ENCODE results near the gene CABP2. TPM values are rescaled to one million over a fixed set of nuclear protein-coding genes. Genes with fewer than 3 reads are reported as not detected.
"Not testable (repeated sequence)": the region's sequence is repeated elsewhere in the genome, so short reads cannot be mapped to it uniquely, and the experiment has no call there.

Gene CABP2
- polyA plus RNA-seq, 2 donors = not detected

DNA sequence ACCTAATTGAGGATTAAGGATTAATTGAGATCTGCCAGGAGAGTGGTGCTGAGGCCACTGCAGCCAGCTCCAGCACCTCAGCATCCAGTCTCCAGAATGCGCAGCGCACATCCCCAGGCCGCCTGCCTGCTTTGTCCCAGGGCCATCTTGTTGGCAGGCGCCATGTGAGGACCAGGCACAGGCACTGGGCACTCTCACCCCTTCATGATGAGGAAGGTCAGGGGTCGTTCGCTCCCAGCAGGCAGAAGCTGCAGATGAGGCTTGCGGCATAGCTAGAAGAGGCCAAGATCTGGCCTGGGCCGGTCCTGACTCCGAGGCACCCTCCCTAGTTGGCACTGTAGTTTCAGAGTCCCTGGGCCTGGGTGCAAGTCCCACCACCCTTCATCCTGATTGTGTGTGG lies 6.4 kb downstream of the CABP2 start:
- Histone ChIP-seq H3K27me3 (ENCODE audit: control insufficient read depth in 1 of 2, insufficient read depth in 2 of 2, low read length in 2 of 2) (no peaks in the 10 kb centered on the region), H3K27ac (ENCODE audit: low read depth in 2 of 2, low read length in 1 of 2) (no peak overlapping the region)
- WGBS, 2 donors = 92 to 95% methylated on average over 9 of the region's 9 CpGs

DNA sequence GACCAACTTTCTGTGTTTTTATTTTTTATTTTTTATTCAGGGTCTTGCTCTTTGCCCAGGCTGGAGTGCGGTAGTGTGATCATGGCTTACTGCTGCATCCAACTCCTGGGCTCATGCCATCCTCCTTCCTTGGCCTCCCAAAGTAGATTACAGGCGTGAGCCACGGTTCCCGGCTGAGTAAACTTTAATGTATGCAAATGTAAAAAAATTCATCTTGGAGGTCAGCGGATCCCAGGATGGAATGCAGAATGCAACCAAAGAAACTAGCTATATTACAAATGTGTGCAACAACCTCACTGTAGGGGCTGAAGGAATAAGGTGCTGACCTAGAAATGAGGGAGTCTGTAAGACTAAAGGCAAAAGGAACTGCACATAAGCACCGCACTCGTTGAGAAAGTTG lies 9.1 kb downstream of the CABP2 start:
- Histone ChIP-seq H3K4me3 (ENCODE audit: low read depth in 1 of 2, low read length in 2 of 2) (no peak overlapping the region), H3K27ac (ENCODE audit: low read depth in 2 of 2, low read length in 1 of 2) (no peak overlapping the region), H3K27me3 (ENCODE audit: control insufficient read depth in 1 of 2, insufficient read depth in 2 of 2, low read length in 2 of 2) (no peaks in the 10 kb centered on the region), H3K9me3 (ENCODE audit: control insufficient read depth in 2 of 2, insufficient read depth in 1 of 2, low read depth in 1 of 2, low read length in 1 of 2) (no peaks in the 10 kb centered on the region), H3K4me1 (ENCODE audit: control insufficient read depth in 2 of 2, insufficient read depth in 2 of 2, low read length in 1 of 2) (no peaks in the 10 kb centered on the region), H3K36me3 (ENCODE audit: control insufficient read depth in 2 of 2, insufficient read depth in 2 of 2, low read length in 1 of 2) (no peaks in the 10 kb centered on the region)
- 77 to 80% methylated on average over 7 of the region's 7 CpGs for WGBS, 2 donors

More for the DNA sequence above, 6.4 kb downstream of the CABP2 start:
- Histone ChIP-seq H3K36me3 (ENCODE audit: control insufficient read depth in 2 of 2, insufficient read depth in 2 of 2, low read length in 1 of 2) (no peaks in the 10 kb centered on the region), H3K4me3 (ENCODE audit: low read depth in 1 of 2, low read length in 2 of 2) (no peak overlapping the region), H3K4me1 (ENCODE audit: control insufficient read depth in 2 of 2, insufficient read depth in 2 of 2, low read length in 1 of 2) (peaks cover 0 to 2% of the 10 kb centered on the region in 2 donors), H3K9me3 (ENCODE audit: control insufficient read depth in 2 of 2, insufficient read depth in 1 of 2, low read depth in 1 of 2, low read length in 1 of 2) (no peaks in the 10 kb centered on the region)

DNA sequence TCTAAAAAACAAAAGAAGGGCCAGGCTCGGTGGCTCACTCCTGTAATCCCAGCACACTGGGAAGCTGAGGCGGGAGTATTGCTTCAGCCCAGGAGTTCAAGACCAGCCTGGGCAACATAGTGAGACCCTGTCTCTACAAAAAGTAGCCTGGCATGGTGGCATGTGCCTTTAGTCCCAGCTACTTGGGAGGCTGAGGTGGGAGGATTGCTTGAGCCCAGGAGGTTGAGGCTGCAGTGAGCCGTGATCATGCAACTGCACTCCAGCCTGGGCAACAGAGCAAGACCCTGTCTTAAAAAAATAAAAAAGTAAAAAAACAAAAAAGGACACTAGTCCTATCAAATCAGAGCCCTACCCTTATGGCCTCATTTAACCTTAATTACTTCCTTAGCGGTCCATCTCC lies 11.7 kb downstream of the CABP2 start:
- not testable (repeated sequence) for H3K27ac ChIP-seq (ENCODE audit: low read depth in 2 of 2, low read length in 1 of 2); H3K4me3 ChIP-seq (ENCODE audit: low read depth in 1 of 2, low read length in 2 of 2); H3K9me3 ChIP-seq (ENCODE audit: control insufficient read depth in 2 of 2, insufficient read depth in 1 of 2, low read depth in 1 of 2, low read length in 1 of 2); H3K36me3 ChIP-seq (ENCODE audit: control insufficient read depth in 2 of 2, insufficient read depth in 2 of 2, low read length in 1 of 2); H3K27me3 ChIP-seq (ENCODE audit: control insufficient read depth in 1 of 2, insufficient read depth in 2 of 2, low read length in 2 of 2)
- 90 to 91% methylated on average over 4 of the region's 4 CpGs for WGBS, 2 donors
- H3K4me1 ChIP-seq (ENCODE audit: control insufficient read depth in 2 of 2, insufficient read depth in 2 of 2, low read length in 1 of 2) = peaks cover 0 to 13% of the 10 kb centered on the region in 2 donors

DNA sequence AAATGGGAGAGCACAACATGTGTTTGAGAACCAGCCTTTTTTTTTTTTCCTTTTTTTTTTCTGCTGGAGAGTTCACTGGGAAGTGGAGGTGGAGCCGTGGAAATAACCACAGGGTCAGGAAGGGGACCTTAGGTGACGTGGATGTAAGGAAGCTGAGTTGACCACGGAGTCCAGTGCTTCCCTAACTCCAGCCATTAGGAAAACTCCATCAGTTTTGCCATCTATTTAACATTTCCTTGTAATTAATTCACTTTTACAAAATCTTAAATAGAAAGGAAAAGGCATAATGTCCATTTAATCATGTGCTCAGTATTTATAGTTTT lies 13.3 kb downstream of the CABP2 start:
- H3K9me3 ChIP-seq (ENCODE audit: control insufficient read depth in 2 of 2, insufficient read depth in 1 of 2, low read depth in 1 of 2, low read length in 1 of 2) = no peaks in the 10 kb centered on the region
- WGBS, 2 donors = 44 to 54% methylated on average over 3 of the region's 3 CpGs
- no peak overlapping the region for H3K27ac ChIP-seq (ENCODE audit: low read depth in 2 of 2, low read length in 1 of 2)
- no peaks in the 10 kb centered on the region for H3K36me3 ChIP-seq (ENCODE audit: control insufficient read depth in 2 of 2, insufficient read depth in 2 of 2, low read length in 1 of 2)
- H3K4me3 ChIP-seq (ENCODE audit: low read depth in 1 of 2, low read length in 2 of 2) = no peak overlapping the region
- peaks cover 3 to 21% of the 10 kb centered on the region in 2 donors for H3K4me1 ChIP-seq (ENCODE audit: control insufficient read depth in 2 of 2, insufficient read depth in 2 of 2, low read length in 1 of 2)
- no peaks in the 10 kb centered on the region for H3K27me3 ChIP-seq (ENCODE audit: control insufficient read depth in 1 of 2, insufficient read depth in 2 of 2, low read length in 2 of 2)

DNA sequence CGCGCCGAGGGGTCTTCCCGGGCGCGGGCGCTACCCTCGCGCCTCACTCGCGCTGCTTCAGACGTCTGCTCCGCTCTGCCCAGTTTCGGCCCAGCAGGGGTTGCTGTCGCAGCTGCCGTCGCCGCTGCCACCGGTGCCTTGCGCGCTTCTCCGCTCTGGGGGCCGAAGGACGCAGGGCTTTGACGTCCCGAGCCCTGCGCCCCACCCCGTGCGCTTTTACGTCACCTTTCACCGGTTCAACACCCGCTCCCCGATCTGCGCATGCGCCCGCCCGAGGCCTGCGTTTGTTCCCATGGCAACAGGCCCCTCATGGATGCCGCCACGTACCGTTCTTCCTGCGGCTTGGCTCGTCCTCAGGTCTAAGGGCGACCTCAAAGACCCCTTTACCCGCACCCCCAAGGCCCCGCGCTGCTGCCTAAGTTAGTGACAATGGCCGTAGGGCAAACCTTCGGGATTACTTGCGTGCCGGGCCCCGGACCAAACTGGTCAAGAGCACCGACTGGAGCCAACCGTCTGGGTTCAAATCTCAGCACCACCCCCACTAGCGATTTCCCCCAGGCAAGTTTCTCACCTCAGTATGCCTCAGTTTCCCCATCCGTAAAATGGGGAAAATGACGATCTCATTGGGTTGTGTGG lies 14.6 kb downstream of the CABP2 start:
- Histone ChIP-seq H3K4me1 (ENCODE audit: control insufficient read depth in 2 of 2, insufficient read depth in 2 of 2, low read length in 1 of 2) (peaks cover 10 to 26% of the 10 kb centered on the region in 2 donors), H3K36me3 (ENCODE audit: control insufficient read depth in 2 of 2, insufficient read depth in 2 of 2, low read length in 1 of 2) (no peaks in the 10 kb centered on the region), H3K4me3 (ENCODE audit: low read depth in 1 of 2, low read length in 2 of 2) (peak overlapping the region; percentile 57 to 73), H3K9me3 (ENCODE audit: control insufficient read depth in 2 of 2, insufficient read depth in 1 of 2, low read depth in 1 of 2, low read length in 1 of 2) (peaks cover 0 to 2% of the 10 kb centered on the region in 2 donors), H3K27me3 (ENCODE audit: control insufficient read depth in 1 of 2, insufficient read depth in 2 of 2, low read length in 2 of 2) (no peaks in the 10 kb centered on the region), H3K27ac (ENCODE audit: low read depth in 2 of 2, low read length in 1 of 2) (peak overlapping the region; percentile 97 to 99)
- 1% methylated on average over 57 of the region's 57 CpGs for WGBS, 2 donors

DNA sequence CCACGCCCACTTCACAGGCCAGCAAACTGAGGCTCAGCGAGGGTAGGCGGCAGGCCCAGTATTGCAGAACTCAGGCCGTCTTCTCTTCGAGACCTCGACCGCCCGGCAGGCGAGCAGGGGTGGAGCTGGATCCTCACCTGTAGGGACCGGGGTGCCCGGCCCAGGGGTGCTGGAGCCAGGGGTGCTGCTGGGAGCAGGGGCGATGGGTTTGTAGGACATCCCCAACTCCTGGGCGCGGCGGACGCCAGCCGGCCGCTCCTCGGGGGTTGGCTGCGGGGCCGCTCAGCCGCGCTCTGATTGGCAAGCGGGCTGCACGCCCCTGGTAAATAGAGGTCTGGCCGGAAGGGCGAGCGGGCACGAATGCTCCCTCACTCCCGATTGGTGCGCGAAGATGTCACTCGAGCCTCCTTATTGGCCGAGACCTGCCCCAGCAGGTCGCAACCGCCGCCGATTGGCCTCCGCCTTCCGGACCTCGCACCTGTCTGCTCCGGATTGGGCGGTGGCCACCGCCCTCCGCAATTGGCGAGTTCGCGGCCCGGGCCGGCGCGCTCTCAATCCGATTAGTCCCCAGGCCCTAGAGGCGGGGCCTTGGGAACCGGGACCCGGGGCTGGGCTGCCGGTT lies 15.3 kb downstream of the CABP2 start, which contains the start of gene CDK2AP2:
CDK2AP2 (minus strand) TSS at position 299 of the 622 bp plus-strand sequence; CDS start at position 219, 80 bp downstream.
- Histone ChIP-seq H3K4me3 (ENCODE audit: low read depth in 1 of 2, low read length in 2 of 2) (peak within 1 kb of the TSS; percentile 57 to 73), H3K36me3 (ENCODE audit: control insufficient read depth in 2 of 2, insufficient read depth in 2 of 2, low read length in 1 of 2) (no peaks in the 10 kb centered on the region), H3K9me3 (ENCODE audit: control insufficient read depth in 2 of 2, insufficient read depth in 1 of 2, low read depth in 1 of 2, low read length in 1 of 2) (peaks cover 0 to 2% of the 10 kb centered on the region in 2 donors), H3K27me3 (ENCODE audit: control insufficient read depth in 1 of 2, insufficient read depth in 2 of 2, low read length in 2 of 2) (no peaks in the 10 kb centered on the region), H3K4me1 (ENCODE audit: control insufficient read depth in 2 of 2, insufficient read depth in 2 of 2, low read length in 1 of 2) (peaks cover 12 to 27% of the 10 kb centered on the region in 2 donors), H3K27ac (ENCODE audit: low read depth in 2 of 2, low read length in 1 of 2) (peak within 1 kb of the TSS; percentile 97 to 99)
- WGBS, 2 donors = 0 to 1% methylated on average over 50 to 57 of the region's 57 CpGs

DNA sequence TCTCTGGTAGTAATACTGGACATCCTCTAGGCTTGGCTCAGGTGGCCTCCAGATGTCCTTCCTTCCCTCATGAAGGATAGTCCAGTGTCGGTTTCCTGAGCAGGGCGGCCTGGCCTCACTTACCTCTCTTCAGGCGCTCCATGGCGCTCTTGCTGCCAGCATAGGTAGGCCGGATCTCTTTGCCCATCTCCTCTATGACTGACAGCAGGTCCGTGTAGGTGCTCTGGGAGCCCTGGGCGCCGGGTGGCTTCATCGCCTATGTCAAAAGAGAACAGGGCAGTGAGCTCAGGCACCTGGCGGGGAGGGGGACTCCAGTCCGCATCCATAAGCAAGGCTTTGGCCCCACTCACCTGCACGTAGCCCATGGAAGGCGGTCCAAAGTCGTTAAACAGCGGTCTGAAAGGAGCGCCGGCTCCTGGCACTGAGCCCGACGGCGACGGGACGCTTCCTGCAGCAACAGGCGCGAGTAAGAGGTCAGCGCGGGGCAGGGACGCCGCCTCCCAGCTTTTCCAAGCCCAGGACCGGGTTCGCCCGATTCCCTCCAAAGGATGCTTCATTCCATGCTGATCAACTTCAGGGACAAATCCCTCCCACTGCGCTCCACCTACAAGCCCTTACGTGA lies 15.9 kb downstream of the CABP2 start:
- H3K4me1 ChIP-seq (ENCODE audit: control insufficient read depth in 2 of 2, insufficient read depth in 2 of 2, low read length in 1 of 2) = peaks cover 12 to 27% of the 10 kb centered on the region in 2 donors
- H3K27ac ChIP-seq (ENCODE audit: low read depth in 2 of 2, low read length in 1 of 2) = peak overlapping the region; percentile 94 to 97

DNA sequence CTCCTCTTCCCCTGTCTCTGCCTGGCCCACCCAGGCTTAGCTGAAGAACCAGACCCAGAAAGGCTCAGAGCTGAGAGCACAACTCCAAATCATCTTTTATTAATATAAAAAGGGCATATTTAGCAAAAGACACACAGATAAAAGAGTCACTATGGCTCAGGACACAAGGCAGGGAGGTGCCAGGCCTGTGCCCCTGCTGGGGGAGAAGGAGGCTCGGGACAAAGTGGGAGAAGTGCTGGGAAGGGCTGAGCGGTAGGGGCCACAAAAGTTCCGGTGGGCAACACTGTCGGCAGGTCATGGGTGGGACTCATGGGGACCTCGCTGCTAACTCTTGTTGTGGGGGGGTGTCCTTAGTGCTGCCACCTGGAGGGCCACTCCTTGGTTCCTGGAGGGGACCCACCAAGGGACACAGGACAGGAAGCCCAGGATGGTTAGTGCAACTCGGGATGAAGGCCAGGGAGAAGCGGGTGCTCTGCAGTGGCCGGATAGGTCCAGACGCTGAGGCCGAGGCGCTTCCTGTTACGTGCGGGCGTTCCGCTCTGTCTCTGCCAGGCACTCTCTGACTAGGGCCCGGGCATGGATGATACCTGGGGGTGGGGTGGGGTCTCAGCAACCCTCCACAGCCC lies 16.7 kb downstream of the CABP2 start:
- H3K36me3 ChIP-seq (ENCODE audit: control insufficient read depth in 2 of 2, insufficient read depth in 2 of 2, low read length in 1 of 2) = peaks cover 0 to 9% of the 10 kb centered on the region in 2 donors
- 66 to 67% methylated on average over 15 to 16 of the region's 16 CpGs for WGBS, 2 donors
- no peaks in the 10 kb centered on the region for H3K27me3 ChIP-seq (ENCODE audit: control insufficient read depth in 1 of 2, insufficient read depth in 2 of 2, low read length in 2 of 2)
- H3K27ac ChIP-seq (ENCODE audit: low read depth in 2 of 2, low read length in 1 of 2) = peak overlapping the region; percentile 98 to 99
- H3K4me1 ChIP-seq (ENCODE audit: control insufficient read depth in 2 of 2, insufficient read depth in 2 of 2, low read length in 1 of 2) = peaks cover 12 to 27% of the 10 kb centered on the region in 2 donors
- peaks cover 0 to 2% of the 10 kb centered on the region in 2 donors for H3K9me3 ChIP-seq (ENCODE audit: control insufficient read depth in 2 of 2, insufficient read depth in 1 of 2, low read depth in 1 of 2, low read length in 1 of 2)
- no peak overlapping the region for H3K4me3 ChIP-seq (ENCODE audit: low read depth in 1 of 2, low read length in 2 of 2)

More for the DNA sequence above, 15.9 kb downstream of the CABP2 start:
- WGBS, 2 donors = 22 to 24% methylated on average over 33 of the region's 33 CpGs
- H3K4me3 ChIP-seq (ENCODE audit: low read depth in 1 of 2, low read length in 2 of 2) = peak overlapping the region; percentile 57 to 73
- H3K9me3 ChIP-seq (ENCODE audit: control insufficient read depth in 2 of 2, insufficient read depth in 1 of 2, low read depth in 1 of 2, low read length in 1 of 2) = peaks cover 0 to 2% of the 10 kb centered on the region in 2 donors
- peaks cover 0 to 2% of the 10 kb centered on the region in 2 donors for H3K36me3 ChIP-seq (ENCODE audit: control insufficient read depth in 2 of 2, insufficient read depth in 2 of 2, low read length in 1 of 2)
- no peaks in the 10 kb centered on the region for H3K27me3 ChIP-seq (ENCODE audit: control insufficient read depth in 1 of 2, insufficient read depth in 2 of 2, low read length in 2 of 2)

DNA sequence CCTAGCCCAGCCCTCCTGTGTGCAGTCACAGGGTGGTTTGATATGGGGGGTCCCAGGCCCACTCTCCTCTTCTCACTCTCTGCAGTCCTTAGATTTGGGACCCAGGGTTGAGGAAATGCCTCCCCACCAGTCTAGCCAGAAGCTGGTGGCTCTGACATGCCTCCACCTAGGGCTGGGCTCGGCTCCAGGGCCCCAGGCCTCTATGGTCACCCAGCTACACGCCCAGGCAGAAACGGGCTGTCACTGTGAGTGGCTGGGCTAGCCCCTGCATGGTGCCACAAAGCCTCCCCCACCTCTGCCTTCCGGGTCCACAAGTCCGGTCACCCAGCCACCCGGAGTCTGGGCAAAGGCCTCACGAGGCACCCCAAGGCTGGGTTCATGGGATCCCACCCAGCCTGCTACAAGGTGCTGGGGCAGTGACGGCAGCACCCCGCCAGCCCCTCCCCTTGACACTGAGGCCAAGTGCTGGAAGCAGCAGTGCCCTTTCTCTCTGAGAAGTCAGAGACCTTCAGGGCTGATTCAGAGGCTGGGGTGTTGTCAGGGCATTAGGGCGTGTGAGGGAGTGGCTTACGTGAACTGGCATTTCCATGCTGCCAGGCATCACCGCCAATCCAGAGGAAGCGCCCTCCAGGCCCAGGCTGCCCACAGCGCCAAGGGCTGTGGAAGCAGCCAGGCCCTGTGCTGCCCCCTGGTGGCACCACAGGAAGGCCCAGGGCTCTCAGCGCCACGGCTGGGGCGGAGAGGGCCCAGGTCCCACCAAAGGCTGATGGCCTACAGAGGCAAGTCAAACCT lies 17.4 kb downstream of the CABP2 start:
- H3K36me3 ChIP-seq (ENCODE audit: control insufficient read depth in 2 of 2, insufficient read depth in 2 of 2, low read length in 1 of 2) = peaks cover 0 to 10% of the 10 kb centered on the region in 2 donors
- H3K9me3 ChIP-seq (ENCODE audit: control insufficient read depth in 2 of 2, insufficient read depth in 1 of 2, low read depth in 1 of 2, low read length in 1 of 2) = peaks cover 0 to 2% of the 10 kb centered on the region in 2 donors
- H3K4me1 ChIP-seq (ENCODE audit: control insufficient read depth in 2 of 2, insufficient read depth in 2 of 2, low read length in 1 of 2) = peaks cover 12 to 27% of the 10 kb centered on the region in 2 donors
- H3K4me3 ChIP-seq (ENCODE audit: low read depth in 1 of 2, low read length in 2 of 2) = peak overlapping the region; percentile 58 to 74
- no peaks in the 10 kb centered on the region for H3K27me3 ChIP-seq (ENCODE audit: control insufficient read depth in 1 of 2, insufficient read depth in 2 of 2, low read length in 2 of 2)
- 7% methylated on average over 17 of the region's 17 CpGs for WGBS, 2 donors
- peak overlapping the region; percentile 98 to 99 for H3K27ac ChIP-seq (ENCODE audit: low read depth in 2 of 2, low read length in 1 of 2)
